SK-N-SH (cell line): ENCODE data around the gene C1D. TPM values are rescaled to one million over a fixed set of nuclear protein-coding genes. Genes with fewer than 3 reads are reported as not detected.

Source experiments
- CTCF ChIA-PET: fragments of 300-600, 350-600 bp; formaldehyde crosslinking; extraction: SDS; loops from one replicate; lab custom pipeline; 2021; lab: Yijun Ruan, JAX
- POLR2A ChIA-PET: fragments of 350-600 bp; sonication (Branson Sonifier 250); formaldehyde crosslinking; extraction: SDS; loops from one replicate; lab custom pipeline; 2020; ENCODE audit warnings: antibody characterized with exemption, inconsistent platforms; lab: Yijun Ruan, JAX
- DNase-seq: peaks from one replicate; pipeline ENCODE4 v3.0.0; 2012
- H2AFZ ChIP-seq: fragments of 200-600 bp; sonication (generic); 2 replicates; pipeline ENCODE4 v1.8.1; 2016; ENCODE audit warnings: antibody characterized with exemption, mild to moderate bottlenecking, low read depth
- H3F3A ChIP-seq: fragments of 200-600 bp; sonication (generic); replicated peaks from 2 replicates; pipeline ENCODE3; 2016; ENCODE audit warnings: antibody characterized with exemption, mild to moderate bottlenecking; ENCODE audit not compliant: insufficient read depth
- H3K27ac ChIP-seq, 2 experiments: fragments of 200-500 bp in 1 of 2; fragments of 200-600 bp in 1 of 2; sonication (Bioruptor generic) in 1 of 2; sonication (generic), shearing (Covaris generic) in 1 of 2; 2 replicates each; pipeline versions ENCODE4 v1.5.1 to v1.6.1; 2014 to 2016; ENCODE audit warnings: low read depth in 2 of 2, inconsistent platforms in 1 of 2, low read length in 1 of 2, mild to moderate bottlenecking in 1 of 2, mixed read lengths in 1 of 2
- H3K27me3 ChIP-seq: fragments of 200-600 bp; sonication (generic), shearing (Covaris generic); 2 replicates; pipeline ENCODE4 v1.6.1; 2016; ENCODE audit warnings: mixed run types; ENCODE audit not compliant: insufficient read depth
- H3K36me3 ChIP-seq, 2 experiments: fragments of 200-500 bp in 1 of 2; fragments of 200-600 bp in 1 of 2; sonication (Bioruptor generic) in 1 of 2; sonication (generic) in 1 of 2; replicated peaks in 1 of 2; 2 replicates each; pipeline versions ENCODE3 to v1.5.1; 2014 to 2016; ENCODE audit warnings: low read length in 1 of 2, mild to moderate bottlenecking in 1 of 2; ENCODE audit not compliant: insufficient read depth in 2 of 2, control insufficient read depth in 1 of 2
- H3K4me1 ChIP-seq, 2 experiments: fragments of 200-500 bp in 1 of 2; fragments of 200-600 bp in 1 of 2; sonication (Bioruptor generic) in 1 of 2; sonication (generic), shearing (Covaris generic) in 1 of 2; 2 replicates each; pipeline versions ENCODE4 v1.5.1 to v1.6.1; 2014 to 2016; ENCODE audit warnings: low read depth in 1 of 2, low read length in 1 of 2, mixed run types in 1 of 2; ENCODE audit not compliant: insufficient read depth in 2 of 2, control insufficient read depth in 1 of 2
- H3K4me2 ChIP-seq: fragments of 200-600 bp; sonication (generic), shearing (Covaris generic); 2 replicates; pipeline ENCODE4 v1.6.1; 2017; ENCODE audit warnings: mixed run types
- H3K4me3 ChIP-seq, 2 experiments: fragments of 200-500 bp in 1 of 2; fragments of 200-600 bp in 1 of 2; sonication (Bioruptor generic) in 1 of 2; sonication (generic), shearing (Covaris generic) in 1 of 2; 2 replicates each; pipeline versions ENCODE4 v1.5.1 to v1.8.1; 2014 to 2016; ENCODE audit warnings: low read depth in 2 of 2, inconsistent platforms in 1 of 2, low read length in 1 of 2, mild to moderate bottlenecking in 1 of 2, mixed read lengths in 1 of 2, moderate library complexity in 1 of 2
- H3K79me2 ChIP-seq: fragments of 200-600 bp; sonication (generic); 2 replicates; pipeline ENCODE4 v1.8.1; 2017; ENCODE audit warnings: mild to moderate bottlenecking; ENCODE audit not compliant: insufficient read depth
- H3K9ac ChIP-seq: fragments of 200-600 bp; sonication (generic); 2 replicates; pipeline ENCODE4 v1.6.1; 2017; ENCODE audit warnings: mixed run types
- H3K9me2 ChIP-seq: fragments of 200-600 bp; sonication (generic); 2 replicates; pipeline ENCODE4 v1.6.1; 2017; ENCODE audit warnings: mixed run types
- H3K9me3 ChIP-seq: fragments of 200-600 bp; sonication (generic); 2 replicates; pipeline ENCODE4 v1.6.1; 2017; ENCODE audit warnings: mixed run types, mild to moderate bottlenecking, moderate library complexity
- H4K20me1 ChIP-seq: fragments of 200-600 bp; sonication (generic); 2 replicates; pipeline ENCODE4 v1.6.1; 2017; ENCODE audit warnings: mild to moderate bottlenecking, mixed run types; ENCODE audit not compliant: insufficient read depth
- CHD2 ChIP-seq: fragments of 150-350 bp; IDR thresholded peaks from 2 replicates; pipeline ENCODE4 v1.6.1; 2018; ENCODE audit warnings: low read length; ENCODE audit not compliant: partially characterized antibody
- EZH2phosphoT487 ChIP-seq: fragments of 200-600 bp; sonication (generic); IDR thresholded peaks from 2 replicates; pipeline ENCODE4 v1.6.1; 2017; ENCODE audit warnings: low read depth, mixed run types, mild to moderate bottlenecking, antibody characterized with exemption, moderate library complexity, borderline replicate concordance
- FOXJ3 ChIP-seq: sonication (generic); formaldehyde crosslinking; IDR thresholded peaks from 2 replicates; pipeline ENCODE4 v1.5.1; 2020; ENCODE audit warnings: mild to moderate bottlenecking, missing genetic modification reagents
- GABPA ChIP-seq: IDR thresholded peaks from 2 replicates; pipeline ENCODE4 v1.4.0; 2012; ENCODE audit warnings: low read depth, mild to moderate bottlenecking
- GATA2 ChIP-seq: sonication (generic); formaldehyde crosslinking; IDR thresholded peaks from 2 replicates; pipeline ENCODE4 v1.5.0; 2020; ENCODE audit warnings: mild to moderate bottlenecking, missing genetic modification reagents
- JUND ChIP-seq: IDR thresholded peaks from 2 replicates; pipeline ENCODE4 v1.4.0; 2012
- MXI1 ChIP-seq: IDR thresholded peaks from 2 replicates; pipeline ENCODE4 v1.6.1; 2012; ENCODE audit warnings: mild to moderate bottlenecking, low read depth, low read length, improper control_type of control experiment
- RAD21 ChIP-seq: IDR thresholded peaks from 2 replicates; pipeline ENCODE4 v1.6.1; 2012; ENCODE audit warnings: mild to moderate bottlenecking, low read length
- RCOR1 ChIP-seq: fragments of 150-350 bp; IDR thresholded peaks from 2 replicates; pipeline ENCODE4 v1.6.1; 2017; ENCODE audit warnings: antibody characterized with exemption, low read length
- SMC3 ChIP-seq: IDR thresholded peaks from 2 replicates; pipeline ENCODE4 v1.6.1; 2012; ENCODE audit warnings: low read depth, low read length, improper control_type of control experiment
- TAF1 ChIP-seq: IDR thresholded peaks from 2 replicates; pipeline ENCODE4 v1.6.1; 2012; ENCODE audit warnings: low read depth, mild to moderate bottlenecking, low read length, moderate library complexity, borderline replicate concordance
- TEAD4 ChIP-seq: IDR thresholded peaks from 2 replicates; pipeline ENCODE4 v1.4.0; 2012; ENCODE audit warnings: mild to moderate bottlenecking, borderline replicate concordance; ENCODE audit not compliant: insufficient read depth
- YY1 ChIP-seq: IDR thresholded peaks from 2 replicates; pipeline ENCODE4 v1.4.0; 2012; ENCODE audit warnings: low read depth, mild to moderate bottlenecking
- WGBS: methylation state at CpG from one replicate; pipeline ENCODE4 v1.1.6; 2017; ENCODE audit warnings: low lambda C conversion rate; 5-methylcytosine and 5-hydroxymethylcytosine counted together
- polyA plus RNA-seq, 3 experiments: library from polyadenylated mRNA; depleted of rRNA; stranded (reverse); fragments of >200 nt; gene quantifications; 2 replicates each; pipeline ENCODE4 v1.2.3, GENCODE V29; 2012
- TF ChIP-seq, protein P1 (sequence below): fragments of 150-350 bp; IDR thresholded peaks from 2 replicates; pipeline ENCODE4 v1.6.1; 2017; ENCODE audit warnings: antibody characterized with exemption, low read length, low read depth, borderline replicate concordance
- TF ChIP-seq, protein P2 (sequence below): IDR thresholded peaks from 2 replicates; pipeline ENCODE4 v1.6.1; 2012; ENCODE audit warnings: mild to moderate bottlenecking, low read depth, low read length, moderate library complexity
- TF ChIP-seq, protein P3 (sequence below): IDR thresholded peaks from 2 replicates; pipeline ENCODE4; 2012
- TF ChIP-seq, protein P4 (sequence below): fragments of 200-600 bp; sonication (generic); IDR thresholded peaks from 2 replicates; pipeline ENCODE4 v1.6.1; 2017; ENCODE audit warnings: antibody characterized with exemption, mild to moderate bottlenecking, moderate library complexity

Gene C1D
- polyA plus RNA-seq, 1 of the 3 experiments (the other 2 are of a cell fraction), result 45.9 TPM

DNA sequence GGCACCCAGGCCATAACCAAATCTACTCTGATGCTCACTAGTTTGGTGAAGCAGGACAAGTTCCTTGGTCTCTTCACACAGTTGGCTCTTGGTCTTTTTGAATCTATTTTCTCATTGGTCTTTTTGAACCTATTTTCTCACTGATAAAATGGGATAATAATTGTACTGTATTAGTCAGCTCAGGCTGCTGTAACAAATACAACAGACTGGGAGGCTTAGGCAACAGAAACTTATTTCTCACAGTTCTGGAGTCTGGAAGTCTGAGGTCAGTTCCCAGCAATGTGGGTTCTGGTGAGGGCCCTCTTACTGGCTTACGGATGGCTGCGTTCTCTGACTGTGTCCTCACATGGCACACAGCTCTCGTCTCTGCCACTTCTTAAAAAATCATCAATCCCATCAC lies 63.5 kb downstream of the C1D start:
- Histone ChIP-seq H3K27ac (no peak overlapping the region), H3K9me3 (no peaks in the 10 kb centered on the region), H3K79me2 (no peaks in the 10 kb centered on the region), H3K4me1 (peaks cover 0 to 6% of the 10 kb centered on the region in 2 experiments; a peak in 3 of 4 replicates), H3K27me3 (no peaks in the 10 kb centered on the region), H3K4me3 (no peak overlapping the region), H4K20me1 (no peaks in the 10 kb centered on the region), H3K4me2 (no peak overlapping the region), H3K36me3 (no peaks in the 10 kb centered on the region), H2AFZ (no peak overlapping the region), H3K9ac (no peak overlapping the region), H3K9me2 (no peaks in the 10 kb centered on the region), H3F3A (peaks cover 20% of the 10 kb centered on the region)
- TF ChIP-seq YY1 (no peak), GABPA (no peak), CHD2 (no peak), GATA2 (CRISPR knock-in tag) (no peak), FOXJ3 (CRISPR knock-in tag) (no peak), SMC3 (no peak), RCOR1 (no peak), JUND (no peak), TEAD4 (no peak), EZH2phosphoT487 (no peak), MXI1 (no peak), TAF1 (no peak), RAD21 (no peak)
- TF ChIP-seq, protein P1, sequence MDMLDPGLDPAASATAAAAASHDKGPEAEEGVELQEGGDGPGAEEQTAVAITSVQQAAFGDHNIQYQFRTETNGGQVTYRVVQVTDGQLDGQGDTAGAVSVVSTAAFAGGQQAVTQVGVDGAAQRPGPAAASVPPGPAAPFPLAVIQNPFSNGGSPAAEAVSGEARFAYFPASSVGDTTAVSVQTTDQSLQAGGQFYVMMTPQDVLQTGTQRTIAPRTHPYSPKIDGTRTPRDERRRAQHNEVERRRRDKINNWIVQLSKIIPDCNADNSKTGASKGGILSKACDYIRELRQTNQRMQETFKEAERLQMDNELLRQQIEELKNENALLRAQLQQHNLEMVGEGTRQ, result no peak
- TF ChIP-seq, protein P2, sequence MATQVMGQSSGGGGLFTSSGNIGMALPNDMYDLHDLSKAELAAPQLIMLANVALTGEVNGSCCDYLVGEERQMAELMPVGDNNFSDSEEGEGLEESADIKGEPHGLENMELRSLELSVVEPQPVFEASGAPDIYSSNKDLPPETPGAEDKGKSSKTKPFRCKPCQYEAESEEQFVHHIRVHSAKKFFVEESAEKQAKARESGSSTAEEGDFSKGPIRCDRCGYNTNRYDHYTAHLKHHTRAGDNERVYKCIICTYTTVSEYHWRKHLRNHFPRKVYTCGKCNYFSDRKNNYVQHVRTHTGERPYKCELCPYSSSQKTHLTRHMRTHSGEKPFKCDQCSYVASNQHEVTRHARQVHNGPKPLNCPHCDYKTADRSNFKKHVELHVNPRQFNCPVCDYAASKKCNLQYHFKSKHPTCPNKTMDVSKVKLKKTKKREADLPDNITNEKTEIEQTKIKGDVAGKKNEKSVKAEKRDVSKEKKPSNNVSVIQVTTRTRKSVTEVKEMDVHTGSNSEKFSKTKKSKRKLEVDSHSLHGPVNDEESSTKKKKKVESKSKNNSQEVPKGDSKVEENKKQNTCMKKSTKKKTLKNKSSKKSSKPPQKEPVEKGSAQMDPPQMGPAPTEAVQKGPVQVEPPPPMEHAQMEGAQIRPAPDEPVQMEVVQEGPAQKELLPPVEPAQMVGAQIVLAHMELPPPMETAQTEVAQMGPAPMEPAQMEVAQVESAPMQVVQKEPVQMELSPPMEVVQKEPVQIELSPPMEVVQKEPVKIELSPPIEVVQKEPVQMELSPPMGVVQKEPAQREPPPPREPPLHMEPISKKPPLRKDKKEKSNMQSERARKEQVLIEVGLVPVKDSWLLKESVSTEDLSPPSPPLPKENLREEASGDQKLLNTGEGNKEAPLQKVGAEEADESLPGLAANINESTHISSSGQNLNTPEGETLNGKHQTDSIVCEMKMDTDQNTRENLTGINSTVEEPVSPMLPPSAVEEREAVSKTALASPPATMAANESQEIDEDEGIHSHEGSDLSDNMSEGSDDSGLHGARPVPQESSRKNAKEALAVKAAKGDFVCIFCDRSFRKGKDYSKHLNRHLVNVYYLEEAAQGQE, result no peak
- TF ChIP-seq, protein P3, sequence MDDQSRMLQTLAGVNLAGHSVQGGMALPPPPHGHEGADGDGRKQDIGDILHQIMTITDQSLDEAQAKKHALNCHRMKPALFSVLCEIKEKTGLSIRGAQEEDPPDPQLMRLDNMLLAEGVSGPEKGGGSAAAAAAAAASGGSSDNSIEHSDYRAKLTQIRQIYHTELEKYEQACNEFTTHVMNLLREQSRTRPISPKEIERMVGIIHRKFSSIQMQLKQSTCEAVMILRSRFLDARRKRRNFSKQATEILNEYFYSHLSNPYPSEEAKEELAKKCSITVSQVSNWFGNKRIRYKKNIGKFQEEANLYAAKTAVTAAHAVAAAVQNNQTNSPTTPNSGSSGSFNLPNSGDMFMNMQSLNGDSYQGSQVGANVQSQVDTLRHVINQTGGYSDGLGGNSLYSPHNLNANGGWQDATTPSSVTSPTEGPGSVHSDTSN, result no peak
- TF ChIP-seq, protein P4, sequence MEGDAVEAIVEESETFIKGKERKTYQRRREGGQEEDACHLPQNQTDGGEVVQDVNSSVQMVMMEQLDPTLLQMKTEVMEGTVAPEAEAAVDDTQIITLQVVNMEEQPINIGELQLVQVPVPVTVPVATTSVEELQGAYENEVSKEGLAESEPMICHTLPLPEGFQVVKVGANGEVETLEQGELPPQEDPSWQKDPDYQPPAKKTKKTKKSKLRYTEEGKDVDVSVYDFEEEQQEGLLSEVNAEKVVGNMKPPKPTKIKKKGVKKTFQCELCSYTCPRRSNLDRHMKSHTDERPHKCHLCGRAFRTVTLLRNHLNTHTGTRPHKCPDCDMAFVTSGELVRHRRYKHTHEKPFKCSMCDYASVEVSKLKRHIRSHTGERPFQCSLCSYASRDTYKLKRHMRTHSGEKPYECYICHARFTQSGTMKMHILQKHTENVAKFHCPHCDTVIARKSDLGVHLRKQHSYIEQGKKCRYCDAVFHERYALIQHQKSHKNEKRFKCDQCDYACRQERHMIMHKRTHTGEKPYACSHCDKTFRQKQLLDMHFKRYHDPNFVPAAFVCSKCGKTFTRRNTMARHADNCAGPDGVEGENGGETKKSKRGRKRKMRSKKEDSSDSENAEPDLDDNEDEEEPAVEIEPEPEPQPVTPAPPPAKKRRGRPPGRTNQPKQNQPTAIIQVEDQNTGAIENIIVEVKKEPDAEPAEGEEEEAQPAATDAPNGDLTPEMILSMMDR, result no peak
- CTCF ChIA-PET, result no interaction called here
- POLR2A ChIA-PET, result no interaction called here
- WGBS, result 89% methylated on average over 3 of the region's 3 CpGs
- no peak for DNase-seq
